WTC11 (cell line): Measurements from ENCODE around the gene GHR. TPM values are rescaled to one million over a fixed set of nuclear protein-coding genes. Genes with fewer than 3 reads are reported as not detected.

Experiments used
- ATAC-seq: fragments of 200-7000 bp; cut with Tn5 transposase; 2 replicates; pipeline ENCODE4 v1.10.0; 2021; ENCODE audit warnings: mild to moderate bottlenecking, moderate library complexity
- CTCF ChIA-PET: fragments of 300-600 bp; sonication (Branson Sonifier 250); formaldehyde crosslinking; loops from one replicate; lab custom pipeline; 2021; ENCODE audit warnings: antibody characterized with exemption; lab: Charles Lee
- POLR2A ChIA-PET: fragments of 350-600 bp; sonication (Branson Sonifier 250); formaldehyde crosslinking; loops from one replicate; lab custom pipeline; 2021; ENCODE audit warnings: antibody characterized with exemption; lab: Charles Lee
- DNase-seq: peaks from one replicate; pipeline ENCODE4 v3.0.0; 2021; ENCODE audit warnings: low spot score
- H3K27ac Mint-ChIP-seq: 2 replicates; pipeline ENCODE4 v1.8.0; 2021; ENCODE audit warnings: mixed read lengths
- H3K27me3 Mint-ChIP-seq: 2 replicates; pipeline ENCODE4 v1.8.0; 2021; ENCODE audit warnings: low read depth, mild to moderate bottlenecking, moderate library complexity, mixed read lengths
- H3K36me3 Mint-ChIP-seq: 2 replicates; pipeline ENCODE4 v1.8.0; 2021; ENCODE audit warnings: mixed read lengths
- H3K4me1 Mint-ChIP-seq: 2 replicates; pipeline ENCODE4 v1.8.0; 2022; ENCODE audit warnings: mixed read lengths
- H3K4me3 Mint-ChIP-seq: 2 replicates; pipeline ENCODE4 v1.8.0; 2021; ENCODE audit warnings: mild to moderate bottlenecking, moderate library complexity, mixed read lengths
- H3K9me3 Mint-ChIP-seq: 2 replicates; pipeline ENCODE4 v1.8.0; 2021; ENCODE audit warnings: mixed read lengths
- CBFB ChIP-seq: sonication (generic); formaldehyde crosslinking; IDR thresholded peaks from 2 replicates; pipeline ENCODE4 v1.8.1; 2022; ENCODE audit warnings: mild to moderate bottlenecking, low read depth, missing genetic modification reagents
- CREM ChIP-seq: sonication (generic); formaldehyde crosslinking; IDR thresholded peaks from 2 replicates; pipeline ENCODE4 v1.8.1; 2022; ENCODE audit warnings: mild to moderate bottlenecking, missing genetic modification reagents, moderate library complexity
- EMX1 ChIP-seq: fragments of 250-450 bp; sonication (Bioruptor Pico); IDR thresholded peaks from 2 replicates; pipeline ENCODE4 v1.8.0; 2021; ENCODE audit warnings: mild to moderate bottlenecking
- GTF2I ChIP-seq: fragments of 250-450 bp; sonication (Bioruptor Pico); conservative IDR thresholded peaks from 2 replicates; pipeline ENCODE4 v1.4.0; 2021; ENCODE audit warnings: mild to moderate bottlenecking
- OVOL2 ChIP-seq: fragments of 250-450 bp; sonication (Bioruptor Pico); IDR thresholded peaks from 2 replicates; pipeline ENCODE4 v1.9.0; 2021; ENCODE audit warnings: mild to moderate bottlenecking, borderline replicate concordance
- RELA ChIP-seq: sonication (generic); formaldehyde crosslinking; IDR thresholded peaks from 2 replicates; pipeline ENCODE4 v1.8.1; 2022; ENCODE audit warnings: missing genetic modification reagents, mild to moderate bottlenecking, borderline replicate concordance
- TP53 ChIP-seq: sonication (generic); formaldehyde crosslinking; IDR thresholded peaks from 2 replicates; pipeline ENCODE4 v1.8.1; 2023; ENCODE audit warnings: mild to moderate bottlenecking, missing genetic modification reagents
- ZNF121 ChIP-seq: sonication (generic); formaldehyde crosslinking; IDR thresholded peaks from 2 replicates; pipeline ENCODE4 v1.8.0; 2023; ENCODE audit warnings: missing genetic modification reagents
- ZNF232 ChIP-seq: sonication (generic); formaldehyde crosslinking; IDR thresholded peaks from 2 replicates; pipeline ENCODE4 v1.8.0; 2022; ENCODE audit warnings: mild to moderate bottlenecking, missing genetic modification reagents
- total RNA-seq: library from RNA; stranded (reverse); gene quantifications from 3 replicates; pipeline ENCODE4 v1.2.3, GENCODE V29; 2021
- TF ChIP-seq, protein P1 (sequence below): fragments of 200-600 bp; IDR thresholded peaks from 2 replicates; pipeline ENCODE4 v1.8.0; 2022; ENCODE audit warnings: antibody characterized with exemption
- TF ChIP-seq, protein P2 (sequence below): sonication (generic); formaldehyde crosslinking; IDR thresholded peaks from 2 replicates; pipeline ENCODE4 v1.8.1; 2022; ENCODE audit warnings: mild to moderate bottlenecking, moderate library complexity, missing genetic modification reagents
- TF ChIP-seq, protein P3 (sequence below): sonication (generic); formaldehyde crosslinking; IDR thresholded peaks from 2 replicates; pipeline ENCODE4 v1.8.0; 2023; ENCODE audit warnings: missing genetic modification reagents, mild to moderate bottlenecking, borderline replicate concordance

Gene GHR
- total RNA-seq, 1 experiment from 2014 or later: 0.57 TPM

DNA sequence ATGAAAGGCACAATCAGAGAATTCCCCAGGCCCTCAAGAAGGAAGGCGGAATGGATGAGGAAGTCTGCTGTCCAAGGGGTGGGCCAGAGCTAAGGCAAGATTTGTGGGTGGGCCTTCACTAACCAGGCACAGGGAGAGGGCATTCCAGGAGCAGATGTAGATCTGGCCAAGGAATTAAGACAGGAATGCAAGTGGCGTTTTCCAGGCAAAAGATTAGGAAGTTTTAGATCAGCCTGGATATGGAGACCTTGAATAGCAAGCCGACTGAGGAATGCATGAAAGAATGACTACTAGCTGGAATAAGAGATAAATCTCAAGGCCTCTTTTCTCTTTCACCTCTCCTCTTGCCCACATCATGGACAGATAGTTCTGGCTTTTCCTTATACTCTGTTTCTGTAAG is 68.5 kb downstream of the GHR start:
- DNase-seq: no peak
- H3K9me3 Mint-ChIP-seq: peaks cover 4% of the 10 kb centered on the region; the same call in 1 of the 2 replicates
- peaks cover 36% of the 10 kb centered on the region for H3K4me1 Mint-ChIP-seq
- no peak overlapping the region for H3K4me3 Mint-ChIP-seq
- peak; percentile 78 for ATAC-seq
- no peaks in the 10 kb centered on the region; the same call in 1 of the 2 replicates for H3K27me3 Mint-ChIP-seq
- CTCF ChIA-PET: interaction anchor here (1.5 kb wide), 1 partner anchor 91 kb away, joined by 3 read pairs; no protein-coding TSS in a partner anchor
- H3K27ac Mint-ChIP-seq: no peak overlapping the region
- TF ChIP-seq RELA (CRISPR knock-in tag): no peak
- TF ChIP-seq, protein P1, sequence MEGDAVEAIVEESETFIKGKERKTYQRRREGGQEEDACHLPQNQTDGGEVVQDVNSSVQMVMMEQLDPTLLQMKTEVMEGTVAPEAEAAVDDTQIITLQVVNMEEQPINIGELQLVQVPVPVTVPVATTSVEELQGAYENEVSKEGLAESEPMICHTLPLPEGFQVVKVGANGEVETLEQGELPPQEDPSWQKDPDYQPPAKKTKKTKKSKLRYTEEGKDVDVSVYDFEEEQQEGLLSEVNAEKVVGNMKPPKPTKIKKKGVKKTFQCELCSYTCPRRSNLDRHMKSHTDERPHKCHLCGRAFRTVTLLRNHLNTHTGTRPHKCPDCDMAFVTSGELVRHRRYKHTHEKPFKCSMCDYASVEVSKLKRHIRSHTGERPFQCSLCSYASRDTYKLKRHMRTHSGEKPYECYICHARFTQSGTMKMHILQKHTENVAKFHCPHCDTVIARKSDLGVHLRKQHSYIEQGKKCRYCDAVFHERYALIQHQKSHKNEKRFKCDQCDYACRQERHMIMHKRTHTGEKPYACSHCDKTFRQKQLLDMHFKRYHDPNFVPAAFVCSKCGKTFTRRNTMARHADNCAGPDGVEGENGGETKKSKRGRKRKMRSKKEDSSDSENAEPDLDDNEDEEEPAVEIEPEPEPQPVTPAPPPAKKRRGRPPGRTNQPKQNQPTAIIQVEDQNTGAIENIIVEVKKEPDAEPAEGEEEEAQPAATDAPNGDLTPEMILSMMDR: no peak
- TF ChIP-seq, protein P2, sequence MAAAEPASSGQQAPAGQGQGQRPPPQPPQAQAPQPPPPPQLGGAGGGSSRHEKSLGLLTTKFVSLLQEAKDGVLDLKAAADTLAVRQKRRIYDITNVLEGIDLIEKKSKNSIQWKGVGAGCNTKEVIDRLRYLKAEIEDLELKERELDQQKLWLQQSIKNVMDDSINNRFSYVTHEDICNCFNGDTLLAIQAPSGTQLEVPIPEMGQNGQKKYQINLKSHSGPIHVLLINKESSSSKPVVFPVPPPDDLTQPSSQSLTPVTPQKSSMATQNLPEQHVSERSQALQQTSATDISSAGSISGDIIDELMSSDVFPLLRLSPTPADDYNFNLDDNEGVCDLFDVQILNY (CRISPR knock-in tag): no peak
- no peak for TF ChIP-seq GTF2I
- 0 out of 2 replicates have a peak, but pooled peaks have one; percentile 5 for TF ChIP-seq ZNF121 (CRISPR knock-in tag)
- TF ChIP-seq, all 79 proteins: peak for 1
- no peaks in the 10 kb centered on the region for H3K36me3 Mint-ChIP-seq
- POLR2A ChIA-PET: no interaction called here

DNA sequence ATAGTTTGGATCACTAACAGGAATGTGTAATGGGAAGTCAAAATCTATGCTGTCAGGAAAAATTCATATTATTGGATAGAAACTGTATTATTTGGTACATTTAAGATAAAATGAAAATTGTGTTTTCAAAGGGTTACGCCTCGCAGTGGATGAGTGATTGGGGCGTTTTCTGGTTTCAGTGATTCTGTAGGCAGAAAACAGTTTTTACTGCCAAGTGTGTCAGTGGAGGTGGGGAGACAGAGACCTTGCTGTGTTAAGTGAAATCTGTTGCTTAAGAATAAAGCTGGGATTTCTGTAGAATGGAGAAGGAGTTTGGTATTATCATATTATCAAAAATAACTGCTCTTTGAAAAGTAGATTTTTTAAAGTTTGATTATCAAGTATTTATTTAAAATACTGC is 69.7 kb downstream of the GHR start:
- peaks cover 4% of the 10 kb centered on the region; the same call in 1 of the 2 replicates for H3K9me3 Mint-ChIP-seq
- no peak overlapping the region for H3K4me3 Mint-ChIP-seq
- ChIA-PET POLR2A (no interaction called here), CTCF (interaction anchor here (1.5 kb wide), 1 partner anchor 90 kb away, joined by 3 read pairs; no protein-coding TSS in a partner anchor)
- H3K36me3 Mint-ChIP-seq: no peaks in the 10 kb centered on the region
- peaks cover 46% of the 10 kb centered on the region for H3K4me1 Mint-ChIP-seq
- no peak overlapping the region for H3K27ac Mint-ChIP-seq
- ATAC-seq: no peak
- TF ChIP-seq RELA (CRISPR knock-in tag): no peak
- TF ChIP-seq, protein P3, sequence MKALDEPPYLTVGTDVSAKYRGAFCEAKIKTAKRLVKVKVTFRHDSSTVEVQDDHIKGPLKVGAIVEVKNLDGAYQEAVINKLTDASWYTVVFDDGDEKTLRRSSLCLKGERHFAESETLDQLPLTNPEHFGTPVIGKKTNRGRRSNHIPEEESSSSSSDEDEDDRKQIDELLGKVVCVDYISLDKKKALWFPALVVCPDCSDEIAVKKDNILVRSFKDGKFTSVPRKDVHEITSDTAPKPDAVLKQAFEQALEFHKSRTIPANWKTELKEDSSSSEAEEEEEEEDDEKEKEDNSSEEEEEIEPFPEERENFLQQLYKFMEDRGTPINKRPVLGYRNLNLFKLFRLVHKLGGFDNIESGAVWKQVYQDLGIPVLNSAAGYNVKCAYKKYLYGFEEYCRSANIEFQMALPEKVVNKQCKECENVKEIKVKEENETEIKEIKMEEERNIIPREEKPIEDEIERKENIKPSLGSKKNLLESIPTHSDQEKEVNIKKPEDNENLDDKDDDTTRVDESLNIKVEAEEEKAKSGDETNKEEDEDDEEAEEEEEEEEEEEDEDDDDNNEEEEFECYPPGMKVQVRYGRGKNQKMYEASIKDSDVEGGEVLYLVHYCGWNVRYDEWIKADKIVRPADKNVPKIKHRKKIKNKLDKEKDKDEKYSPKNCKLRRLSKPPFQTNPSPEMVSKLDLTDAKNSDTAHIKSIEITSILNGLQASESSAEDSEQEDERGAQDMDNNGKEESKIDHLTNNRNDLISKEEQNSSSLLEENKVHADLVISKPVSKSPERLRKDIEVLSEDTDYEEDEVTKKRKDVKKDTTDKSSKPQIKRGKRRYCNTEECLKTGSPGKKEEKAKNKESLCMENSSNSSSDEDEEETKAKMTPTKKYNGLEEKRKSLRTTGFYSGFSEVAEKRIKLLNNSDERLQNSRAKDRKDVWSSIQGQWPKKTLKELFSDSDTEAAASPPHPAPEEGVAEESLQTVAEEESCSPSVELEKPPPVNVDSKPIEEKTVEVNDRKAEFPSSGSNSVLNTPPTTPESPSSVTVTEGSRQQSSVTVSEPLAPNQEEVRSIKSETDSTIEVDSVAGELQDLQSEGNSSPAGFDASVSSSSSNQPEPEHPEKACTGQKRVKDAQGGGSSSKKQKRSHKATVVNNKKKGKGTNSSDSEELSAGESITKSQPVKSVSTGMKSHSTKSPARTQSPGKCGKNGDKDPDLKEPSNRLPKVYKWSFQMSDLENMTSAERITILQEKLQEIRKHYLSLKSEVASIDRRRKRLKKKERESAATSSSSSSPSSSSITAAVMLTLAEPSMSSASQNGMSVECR (CRISPR knock-in tag): no peak
- TF ChIP-seq CBFB (CRISPR knock-in tag): no peak
- TF ChIP-seq, protein P2 (CRISPR knock-in tag): no peak
- TF ChIP-seq CREM (CRISPR knock-in tag): no peak
- TF ChIP-seq EMX1 (CRISPR knock-in tag): no peak
- TF ChIP-seq OVOL2: no peak
- TF ChIP-seq ZNF232 (CRISPR knock-in tag): no peak
- H3K27me3 Mint-ChIP-seq: no peaks in the 10 kb centered on the region; the same call in 1 of the 2 replicates
- DNase-seq: no peak

DNA sequence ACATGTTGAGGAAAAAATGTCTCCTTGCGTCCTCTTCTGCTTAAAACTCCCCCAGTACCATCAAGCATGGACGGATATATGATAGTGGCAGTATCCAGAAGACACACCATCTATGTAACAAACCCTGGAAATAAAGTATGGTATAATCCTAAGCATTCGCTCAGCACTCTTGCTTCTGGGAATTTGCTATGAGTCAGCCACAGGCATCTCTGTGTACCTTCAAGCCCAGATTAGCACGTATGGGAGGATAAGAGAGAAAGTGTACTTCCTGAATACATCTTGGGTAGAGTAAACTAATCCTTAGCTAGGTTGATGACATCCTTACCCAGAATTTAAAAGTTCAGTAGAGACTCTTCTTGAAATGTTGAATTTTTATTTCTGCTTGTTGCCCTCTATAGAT is 71.2 kb downstream of the GHR start:
- H3K4me1 Mint-ChIP-seq: peaks cover 57% of the 10 kb centered on the region
- no peaks in the 10 kb centered on the region for H3K27me3 Mint-ChIP-seq
- POLR2A ChIA-PET: no interaction called here
- TF ChIP-seq TP53 (CRISPR knock-in tag): no peak
- DNase-seq (no peak), ATAC-seq (no peak)
- peaks cover 4% of the 10 kb centered on the region; the same call in 1 of the 2 replicates for H3K9me3 Mint-ChIP-seq
- H3K27ac Mint-ChIP-seq: no peak overlapping the region
- H3K36me3 Mint-ChIP-seq: no peaks in the 10 kb centered on the region
- no peak overlapping the region for H3K4me3 Mint-ChIP-seq
- CTCF ChIA-PET: no interaction called here
